ENCODE measurements around the gene SRSF2. TPM values are rescaled to one million over a fixed set of nuclear protein-coding genes. Genes with fewer than 3 reads are reported as not detected.
"Not testable (repeated sequence)": the region's sequence is repeated elsewhere in the genome, so short reads cannot be mapped to it uniquely, and the experiment has no call there.

The SRSF2 gene
- total RNA-seq, 1 donor: 375 TPM

DNA sequence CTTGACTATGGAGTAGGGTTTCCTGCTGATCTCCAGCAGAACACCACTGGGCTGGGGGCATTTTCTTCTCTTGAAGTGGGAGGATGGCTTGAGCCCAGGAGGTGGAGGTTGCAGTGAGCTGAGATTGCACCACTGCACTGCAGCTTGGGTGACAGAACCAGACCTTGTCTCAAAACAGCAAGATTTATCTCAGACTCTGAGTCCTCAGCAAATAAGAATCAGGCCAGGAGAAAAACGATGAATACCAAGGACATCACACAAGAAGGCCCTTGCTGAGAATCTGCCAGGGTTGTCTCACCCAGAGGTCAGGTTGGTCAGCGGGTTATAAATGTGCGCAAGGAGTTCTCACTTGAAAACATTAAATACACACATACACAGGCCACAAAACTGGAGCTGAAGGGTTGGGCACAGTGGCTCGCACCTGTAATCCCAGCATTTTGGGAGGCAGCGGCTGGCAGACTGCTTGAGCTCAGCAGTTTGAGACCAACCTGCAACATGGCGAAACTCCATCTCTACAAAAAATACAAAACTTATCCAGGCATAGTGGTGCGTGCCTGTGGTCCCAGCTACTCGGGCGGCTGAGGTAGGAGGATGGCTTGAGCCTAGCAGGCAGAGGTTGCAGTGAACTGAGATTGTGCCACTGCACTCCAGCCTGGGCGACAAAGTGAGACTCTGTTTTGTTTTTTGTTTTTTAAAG lies 34.0 kb downstream of the SRSF2 start:
- no peak for DNase-seq (ENCODE audit: low read depth in 2 of 3, low spot score in 2 of 3)

DNA sequence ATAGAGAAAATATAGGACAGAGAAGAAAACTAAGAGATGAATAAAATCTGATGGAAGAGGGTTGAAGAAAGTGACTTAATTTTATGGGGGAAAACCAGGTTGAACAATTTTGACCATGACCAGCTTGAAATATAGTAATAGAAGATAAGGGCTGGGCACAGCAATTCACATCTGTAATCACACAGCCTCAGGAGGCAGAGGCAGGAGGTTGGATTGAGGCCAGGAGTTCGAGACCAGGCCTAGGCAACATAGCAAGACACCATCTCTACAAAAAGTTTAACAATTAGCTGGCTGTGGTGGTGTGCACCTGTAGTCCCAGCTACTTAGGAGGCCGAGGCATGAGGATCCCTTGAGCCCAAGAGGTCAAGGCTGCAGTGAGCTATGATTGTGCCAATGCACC lies 35.1 kb downstream of the SRSF2 start:
- no peak for DNase-seq (ENCODE audit: low read depth in 2 of 3, low spot score in 2 of 3)

DNA sequence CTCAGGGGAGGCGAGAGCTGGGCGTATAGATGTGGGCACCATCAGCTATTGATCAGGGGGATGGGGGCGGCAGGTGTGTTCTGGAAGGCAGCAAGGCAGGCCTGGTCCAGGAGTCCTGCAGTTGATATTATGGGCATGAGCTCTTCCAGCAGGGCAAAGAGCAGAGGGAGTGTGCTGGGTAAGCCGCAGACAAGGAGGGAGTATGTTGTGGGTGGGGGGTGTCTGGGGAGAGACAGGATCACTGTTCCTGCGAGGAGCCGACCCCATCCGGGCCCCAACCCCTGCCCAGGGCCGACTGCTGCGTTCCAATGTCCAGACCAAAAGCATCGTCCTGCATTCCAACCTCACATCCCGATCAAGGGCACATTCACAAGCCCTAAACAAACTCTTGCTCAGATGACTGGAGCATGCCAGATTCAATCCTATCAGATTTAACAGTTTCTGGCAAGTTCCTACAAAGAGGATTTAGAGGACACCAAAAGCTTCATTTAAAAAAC lies 35.6 kb downstream of the SRSF2 start:
- DNase-seq (ENCODE audit: low read depth in 2 of 3, low spot score in 2 of 3): no peak

DNA sequence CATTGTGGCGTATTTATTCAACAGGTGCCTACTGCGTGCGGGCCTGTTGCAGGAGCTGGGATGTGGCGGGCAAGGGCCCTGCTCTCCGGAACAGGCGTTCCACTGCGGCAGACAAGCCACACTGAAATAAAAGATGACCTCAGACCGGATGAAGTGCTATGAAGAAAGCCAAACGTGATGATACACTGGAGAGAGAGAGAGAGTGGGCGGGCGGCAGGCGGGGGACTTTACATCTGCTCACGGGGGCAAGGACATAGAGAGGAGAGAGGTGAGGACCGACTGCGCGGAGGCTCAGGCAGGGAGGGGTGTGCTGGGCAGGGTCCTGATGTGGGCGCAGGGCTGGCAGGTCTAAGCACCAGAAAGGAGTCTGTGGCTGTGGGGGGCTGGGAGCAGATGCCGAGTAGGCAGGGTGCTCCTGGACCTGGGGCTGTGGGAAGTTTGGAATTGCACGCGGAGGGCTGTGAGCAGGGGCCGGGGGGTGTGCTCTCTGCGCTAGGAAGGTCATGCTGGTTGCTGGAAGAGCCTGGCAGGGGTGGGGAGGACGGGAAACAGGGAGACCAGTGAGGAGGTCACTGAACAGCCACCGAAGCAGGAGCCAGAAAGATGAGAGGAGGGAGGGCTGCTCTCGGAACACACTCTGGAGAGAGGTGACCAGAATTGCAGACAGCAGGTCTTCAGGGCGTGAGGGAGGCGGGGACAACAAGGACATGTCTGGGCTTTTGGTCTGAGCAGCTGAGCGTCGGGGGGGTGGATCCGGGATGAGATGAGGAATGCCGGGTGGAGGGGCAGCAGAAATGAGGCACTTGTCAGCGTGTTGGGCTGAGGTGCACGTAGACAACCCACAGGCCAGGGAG lies 36.3 kb downstream of the SRSF2 start:
- DNase-seq (ENCODE audit: low read depth in 2 of 3, low spot score in 2 of 3): no peak

DNA sequence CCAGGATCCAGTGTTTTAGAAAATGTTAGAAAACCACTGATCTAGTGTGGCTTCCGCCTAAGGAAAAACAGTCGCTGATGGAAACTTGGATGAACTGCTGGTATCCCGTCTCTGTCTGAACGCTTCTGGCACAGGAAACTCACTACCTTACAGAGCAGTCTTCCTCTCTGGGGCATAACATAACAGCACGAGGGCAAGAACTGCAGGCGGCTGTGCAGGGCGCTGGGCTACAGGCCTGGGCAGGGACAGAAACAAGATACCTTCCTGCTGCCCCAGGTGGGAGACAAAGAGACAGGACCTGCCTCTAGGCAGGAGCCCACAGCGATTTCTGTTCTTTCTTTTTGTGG lies 36.9 kb downstream of the SRSF2 start:
- DNase-seq (ENCODE audit: low read depth in 2 of 3, low spot score in 2 of 3): no peak

DNA sequence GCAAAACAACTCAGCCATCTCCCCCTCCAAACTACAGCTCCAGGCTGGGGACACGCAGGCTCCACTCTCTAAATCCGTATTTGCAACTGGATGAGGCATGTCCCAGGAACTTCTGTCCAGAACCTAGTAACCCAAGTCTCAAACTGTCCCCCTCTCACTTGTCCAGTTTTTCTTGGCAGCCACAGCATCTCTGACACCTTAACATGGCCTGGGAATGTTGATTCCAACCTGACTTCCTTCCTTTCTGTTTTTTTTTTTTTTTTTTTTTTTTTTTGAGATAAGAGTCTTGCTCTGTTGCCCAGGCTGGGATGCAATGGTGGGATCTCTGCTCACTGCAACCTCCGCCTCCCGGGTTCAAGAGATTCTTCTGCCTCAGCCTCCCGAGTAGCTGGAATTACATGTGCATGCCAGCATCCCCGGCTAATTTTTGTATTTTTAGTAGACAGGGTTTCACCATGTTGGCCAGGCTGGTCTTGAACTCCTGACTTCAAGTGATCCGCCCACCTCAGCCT lies 38.6 kb downstream of the SRSF2 start:
- not testable (repeated sequence) for DNase-seq (ENCODE audit: low read depth in 2 of 3, low spot score in 2 of 3)

DNA sequence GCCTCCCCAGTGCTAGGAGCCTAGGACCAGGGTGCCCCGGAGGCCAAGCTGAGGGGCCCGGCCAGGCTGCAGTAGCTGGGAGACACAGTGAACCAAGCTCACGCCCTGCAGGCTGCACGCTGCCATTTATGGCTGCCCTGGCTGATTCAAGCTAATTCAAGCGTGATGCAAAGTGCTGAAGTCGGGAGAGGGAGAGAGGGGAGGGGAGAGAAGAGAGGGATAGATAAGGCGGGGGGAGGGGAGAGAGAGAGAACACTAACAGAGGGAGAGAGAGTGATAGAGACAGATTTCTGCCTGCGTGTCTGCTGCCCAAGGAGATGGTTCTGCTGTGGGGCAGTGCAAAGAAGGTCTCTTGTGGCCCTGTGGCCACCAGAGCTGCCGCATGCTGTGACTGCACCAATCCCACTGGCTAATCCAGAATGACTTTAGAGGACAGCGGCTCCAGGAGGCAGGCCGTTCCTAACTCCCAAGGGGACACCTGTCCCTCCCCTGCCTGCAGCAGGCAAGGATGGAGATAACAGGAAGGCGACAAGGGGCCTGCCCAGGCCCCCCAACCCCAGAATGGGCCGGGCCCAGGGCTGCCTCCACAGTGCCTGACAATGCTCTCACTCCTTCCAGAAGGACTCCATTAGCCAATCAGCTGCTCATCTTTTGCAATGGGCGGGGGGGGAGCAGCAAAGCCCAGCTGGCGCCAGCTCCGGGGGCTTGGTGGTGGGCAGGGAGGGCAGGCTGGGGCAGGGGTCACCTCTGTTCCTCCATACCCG lies 39.2 kb downstream of the SRSF2 start:
- no peak for DNase-seq (ENCODE audit: low read depth in 2 of 3, low spot score in 2 of 3)

DNA sequence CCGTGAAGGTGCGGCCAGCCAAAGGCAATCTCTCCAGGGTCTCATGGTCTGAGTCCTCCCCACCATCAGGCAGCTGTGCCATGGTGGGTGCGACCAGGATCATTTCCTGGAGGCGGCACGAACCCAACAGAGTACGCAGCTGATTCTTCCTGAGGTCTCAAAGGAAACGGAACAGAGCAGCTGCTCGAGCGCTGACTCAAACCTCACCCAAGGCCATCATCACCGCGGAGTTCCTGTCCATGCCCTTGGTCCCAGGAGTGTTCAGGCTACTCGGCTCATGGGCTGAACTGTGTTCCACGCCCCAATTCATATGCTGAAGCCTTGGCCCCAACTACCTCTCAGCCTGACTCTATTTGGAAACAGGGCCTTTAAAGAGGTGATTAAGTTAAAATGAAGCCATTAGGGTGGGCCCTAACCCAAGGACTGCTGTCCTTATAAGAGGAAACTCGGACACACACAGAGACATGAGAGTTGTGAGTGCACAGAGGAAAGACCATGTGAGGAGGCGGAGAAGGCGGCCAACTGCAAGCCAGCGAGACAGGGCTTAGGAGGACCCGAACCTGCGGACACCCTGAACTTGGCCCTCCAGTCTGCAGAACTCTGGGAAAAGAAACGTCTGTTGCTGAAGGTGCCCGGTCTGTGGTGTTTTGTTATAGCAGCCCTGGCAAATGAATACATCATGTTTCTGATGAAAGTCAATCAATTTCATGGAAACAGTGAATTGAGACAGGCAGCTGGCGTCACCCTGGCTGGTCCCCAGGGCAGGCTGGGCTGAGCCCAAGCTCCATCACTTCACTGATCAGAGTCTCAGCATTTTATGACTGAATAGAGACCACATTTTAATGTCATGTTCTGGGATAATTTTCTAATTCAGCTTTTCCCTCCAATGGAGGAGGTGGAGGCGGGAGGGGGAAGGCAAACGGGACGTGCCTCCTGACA lies 40.1 kb downstream of the SRSF2 start:
- DNase-seq (ENCODE audit: low read depth in 2 of 3, low spot score in 2 of 3): no peak

DNA sequence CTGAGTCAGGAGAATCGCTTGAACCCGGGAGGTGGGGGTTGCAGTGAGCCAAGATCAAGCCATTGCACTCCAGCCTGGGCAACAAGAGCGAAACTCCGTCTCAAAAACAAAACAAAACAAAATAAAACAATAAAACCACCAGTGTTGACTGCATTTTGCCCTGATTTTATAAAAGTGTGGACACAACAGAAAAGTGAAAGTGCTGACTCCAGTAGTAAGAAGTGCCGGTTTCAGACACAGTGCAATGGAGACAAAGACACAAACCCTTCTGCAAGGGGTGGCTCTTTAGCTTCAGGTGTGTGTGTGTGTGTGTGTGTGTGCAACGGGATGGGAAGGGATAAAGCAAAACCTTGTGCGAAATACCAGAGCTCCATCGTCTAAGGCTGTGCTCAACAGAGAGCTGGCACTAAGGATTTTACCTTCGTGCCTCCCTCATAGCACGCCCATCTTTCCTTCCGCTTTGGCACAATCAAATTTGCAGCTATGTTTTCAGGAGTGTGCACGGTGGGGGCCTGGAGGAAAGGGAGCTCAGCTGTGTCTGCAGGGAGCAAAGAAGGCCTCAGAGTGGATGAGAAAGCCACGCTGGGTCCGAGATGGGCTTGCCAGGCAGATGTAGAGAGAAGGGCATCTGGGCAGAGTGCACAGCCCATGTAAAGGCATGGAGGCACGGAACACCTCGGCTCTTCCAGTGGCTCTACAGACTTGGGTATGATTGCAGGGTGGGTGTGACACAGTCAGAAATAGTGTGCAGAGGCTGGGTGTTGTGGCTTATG lies 41.9 kb downstream of the SRSF2 start:
- no peak for DNase-seq (ENCODE audit: low read depth in 2 of 3, low spot score in 2 of 3)

DNA sequence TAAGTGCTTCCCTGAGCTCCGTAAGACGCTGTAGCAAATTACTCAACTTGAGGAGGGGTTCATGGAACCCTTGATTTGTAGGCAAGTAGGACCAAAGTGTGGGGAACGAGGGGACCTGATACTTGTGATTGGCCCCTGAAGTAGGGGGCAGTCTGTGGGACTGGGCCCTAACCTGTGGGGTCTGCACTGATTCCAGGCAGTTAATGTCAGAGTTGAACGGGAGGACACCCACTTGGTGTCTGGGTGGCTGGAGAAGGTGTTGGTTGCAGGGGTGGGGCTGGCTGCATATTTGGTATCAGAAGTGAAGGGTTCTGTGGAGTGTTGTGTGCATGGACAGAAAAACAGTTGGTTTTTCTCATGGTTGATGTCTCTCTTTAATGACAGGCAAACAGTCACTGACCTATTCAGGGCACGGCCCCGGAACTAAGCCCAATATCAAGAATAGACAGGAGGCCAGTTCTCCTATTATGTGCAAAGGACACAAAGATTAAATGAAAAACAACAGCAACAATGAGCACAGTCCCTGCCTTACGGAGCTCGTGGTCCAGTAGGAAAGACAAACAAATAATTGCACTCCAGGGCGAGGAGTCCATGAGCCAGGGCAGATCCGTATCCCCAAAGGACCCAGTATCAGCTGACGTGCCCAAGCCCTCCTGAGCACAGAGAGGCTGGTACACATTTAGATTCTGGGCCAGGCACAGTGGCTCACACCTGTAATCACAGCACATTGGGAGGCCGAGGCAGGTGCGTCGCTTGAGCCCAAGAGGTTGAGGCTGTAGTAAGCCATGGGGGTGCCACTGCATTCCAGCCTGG lies 45.5 kb downstream of the SRSF2 start:
- DNase-seq (ENCODE audit: low read depth in 2 of 3, low spot score in 2 of 3): no peak

DNA sequence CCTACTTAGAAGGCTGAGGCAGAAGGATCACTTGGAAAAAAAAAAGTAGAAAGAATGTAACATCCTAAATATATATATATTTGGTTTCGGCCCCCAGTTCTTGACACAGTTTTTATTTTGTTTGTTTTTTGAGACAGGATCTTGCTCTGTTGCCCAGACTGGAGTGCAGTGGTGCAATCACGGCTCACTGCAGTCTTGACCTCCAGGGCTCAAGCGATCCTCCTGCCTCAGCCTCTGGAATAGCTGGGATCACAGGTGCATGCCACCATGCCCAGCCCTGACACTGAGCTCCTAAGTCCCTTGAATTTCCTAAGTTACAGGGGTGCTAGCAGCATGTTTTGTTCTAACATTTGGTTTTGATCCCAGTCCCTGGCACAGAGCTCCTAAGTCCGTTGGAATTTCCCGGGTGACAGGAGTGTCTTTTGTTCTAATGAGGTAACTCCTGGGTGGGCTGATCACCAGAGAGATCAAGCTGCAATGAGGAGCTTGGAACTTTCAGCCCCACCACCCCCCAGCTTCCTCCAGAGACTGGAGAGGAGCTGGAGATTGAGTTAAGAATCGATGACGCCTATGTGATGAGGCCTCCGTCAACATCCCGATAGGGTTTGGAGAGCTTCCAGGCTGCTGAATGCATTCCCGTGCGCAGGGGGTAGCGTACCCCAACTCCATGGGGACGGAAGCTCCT lies 46.4 kb downstream of the SRSF2 start:
- no peak for DNase-seq (ENCODE audit: low read depth in 2 of 3, low spot score in 2 of 3)

DNA sequence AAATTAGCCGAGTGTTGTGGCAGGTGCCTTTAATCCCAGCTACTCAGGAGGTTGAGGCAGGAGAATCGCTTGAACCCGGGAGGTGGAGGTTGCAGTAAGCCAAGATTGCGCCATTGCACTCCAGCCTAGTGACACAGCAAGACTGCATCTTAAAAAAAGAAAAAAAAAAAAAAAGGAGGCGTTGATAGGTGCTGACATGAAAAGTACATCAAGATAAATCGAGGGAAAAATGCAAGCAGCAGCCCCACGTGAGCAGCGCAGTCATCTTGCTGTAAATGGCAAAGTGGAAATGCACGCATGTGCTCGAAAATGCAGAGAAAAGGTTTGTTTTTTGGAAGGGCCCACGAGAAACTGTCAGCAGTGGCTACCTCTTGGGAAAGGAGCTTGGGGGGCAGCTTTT lies 47.3 kb downstream of the SRSF2 start:
- no peak for DNase-seq (ENCODE audit: low read depth in 2 of 3, low spot score in 2 of 3)

DNA sequence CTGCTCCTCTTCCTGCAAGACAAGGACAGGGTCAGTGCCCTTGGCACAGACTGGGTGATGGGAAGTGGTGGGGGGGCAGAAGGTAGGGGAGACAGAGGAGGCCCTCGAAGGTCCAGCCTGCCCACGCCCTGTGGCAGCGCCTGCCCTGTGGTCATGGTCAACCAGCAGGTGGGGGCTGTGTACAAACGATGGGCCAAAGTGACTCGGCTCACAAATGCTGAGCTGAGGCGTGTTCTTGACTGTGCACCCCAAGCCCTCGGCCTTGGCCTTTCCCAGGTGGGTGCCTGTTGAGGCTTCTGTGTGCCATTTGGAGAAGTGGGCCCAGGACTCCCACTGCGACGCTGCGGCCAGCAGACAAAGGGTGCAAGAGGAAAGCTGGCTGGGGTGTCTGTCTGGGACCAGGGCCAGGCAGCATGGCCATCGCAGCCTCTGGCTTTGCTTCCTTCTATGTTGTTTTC lies 48.9 kb downstream of the SRSF2 start:
- no peak for DNase-seq (ENCODE audit: low read depth in 2 of 3, low spot score in 2 of 3)

DNA sequence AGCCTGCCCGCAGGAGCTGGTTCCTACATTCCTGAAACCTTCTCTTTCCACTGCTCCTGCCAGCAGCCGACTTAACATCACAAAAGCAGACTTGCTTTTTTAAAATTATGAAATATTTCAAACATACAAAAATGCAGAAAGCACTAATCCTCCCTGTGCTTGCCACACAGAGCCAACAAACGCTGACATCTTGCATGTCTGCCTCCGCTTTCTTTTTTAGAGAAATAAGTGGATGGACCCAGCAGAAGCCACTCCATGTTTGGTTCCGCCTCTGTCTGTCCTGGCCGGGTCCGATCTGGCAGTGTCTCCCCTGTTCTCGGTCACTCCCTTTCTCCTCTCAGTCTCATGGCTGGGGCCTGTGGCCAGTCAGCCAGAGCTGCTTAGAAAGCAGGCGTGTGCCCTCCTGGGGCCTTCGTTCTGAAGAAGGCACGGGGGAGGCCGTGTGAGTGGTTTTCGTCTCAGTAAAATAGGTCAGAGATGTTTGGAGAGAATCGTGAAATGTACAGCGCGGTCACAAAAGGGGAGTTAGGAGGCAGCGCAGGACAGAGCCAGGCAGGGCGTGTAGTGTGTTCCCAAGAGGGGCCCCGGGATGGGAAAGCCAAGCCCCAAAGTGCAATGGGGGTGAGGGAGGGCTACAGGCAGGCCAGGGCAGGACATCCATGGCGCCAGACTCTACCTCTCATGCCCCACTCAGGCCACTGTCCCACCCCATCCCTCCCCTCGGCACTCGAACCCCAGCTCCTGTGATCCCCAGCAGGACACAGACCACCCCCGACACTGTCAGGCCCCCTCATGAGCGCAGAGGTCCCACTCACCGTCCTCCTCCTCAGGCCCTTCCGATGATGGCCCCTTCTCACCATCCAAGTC lies 49.6 kb downstream of the SRSF2 start:
- no peak for DNase-seq (ENCODE audit: low read depth in 2 of 3, low spot score in 2 of 3)

DNA sequence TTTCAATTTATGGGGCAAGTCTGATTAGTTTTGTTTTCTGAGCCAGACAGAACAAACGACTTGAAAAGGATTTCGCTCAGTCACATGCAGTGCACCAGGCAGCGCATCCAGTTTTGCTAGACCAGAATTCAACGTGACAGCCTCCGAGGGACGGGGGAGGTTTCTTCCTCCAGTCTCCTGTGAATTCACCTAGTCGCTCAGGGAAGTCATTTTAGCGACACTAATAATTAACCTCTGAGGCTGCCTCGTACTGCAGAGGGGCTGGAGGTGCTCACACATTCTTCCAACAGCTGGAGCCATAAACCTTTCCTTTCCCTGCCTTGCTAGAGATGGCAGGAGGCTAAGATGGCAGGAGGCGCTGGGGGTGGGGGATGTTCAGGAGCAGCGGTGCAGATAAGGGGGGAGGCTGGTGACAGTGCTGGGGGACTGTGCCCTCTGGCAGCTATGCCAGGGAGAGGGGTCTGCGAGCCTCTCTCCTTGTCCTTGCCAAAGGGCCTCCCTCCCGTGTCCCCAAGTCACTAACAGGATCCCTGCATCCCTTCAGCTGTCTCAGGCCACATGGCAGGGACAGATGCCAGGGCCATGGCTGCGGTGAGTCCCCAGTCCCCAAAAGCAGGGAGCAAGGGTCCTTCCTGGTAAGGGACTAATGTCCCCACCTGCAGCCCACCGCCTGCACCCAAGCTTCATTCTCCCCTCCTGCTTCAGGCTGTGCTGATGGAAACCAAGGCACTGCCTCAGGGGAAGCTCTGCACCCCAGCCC lies 50.4 kb downstream of the SRSF2 start:
- no peak for DNase-seq (ENCODE audit: low read depth in 2 of 3, low spot score in 2 of 3)

DNA sequence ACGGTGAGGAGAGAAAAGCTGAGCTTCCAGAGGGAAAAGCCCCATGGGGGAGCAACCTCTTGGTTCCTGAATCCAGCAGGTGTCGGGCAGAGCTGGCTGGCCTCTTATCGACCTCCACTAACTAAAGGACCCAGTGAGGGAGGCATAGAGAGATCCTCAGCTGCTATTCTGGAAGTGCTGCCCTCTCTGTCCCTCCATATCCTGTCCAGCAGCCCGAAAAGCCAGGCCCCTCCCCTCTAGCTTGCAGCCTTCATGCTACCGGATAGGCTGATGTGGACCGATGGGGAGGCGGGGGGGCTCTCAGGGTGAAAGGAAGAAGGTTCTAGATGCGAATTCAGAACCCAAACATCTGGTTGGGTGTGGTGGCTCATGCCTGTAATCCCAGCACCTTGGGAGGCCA lies 51.3 kb downstream of the SRSF2 start:
- no peak for DNase-seq (ENCODE audit: low read depth in 2 of 3, low spot score in 2 of 3)
